BJ (cell line): ENCODE results near the gene COL19A1. TPM values are rescaled to one million over a fixed set of nuclear protein-coding genes. Genes with fewer than 3 reads are reported as not detected.

Experiments
- CTCF ChIA-PET: fragments of 350-600 bp; formaldehyde crosslinking; extraction: SDS; loops from one replicate; lab custom pipeline; 2021; ENCODE audit warnings: antibody characterized with exemption, inconsistent platforms; lab: Yijun Ruan, JAX
- POLR2A ChIA-PET: fragments of 300-600 bp; sonication (Branson Sonifier 250); formaldehyde crosslinking; extraction: SDS; loops from one replicate; lab custom pipeline; 2021; ENCODE audit warnings: antibody characterized with exemption; lab: Charles Lee
- DNase-seq: peaks from one replicate; pipeline ENCODE4 v3.0.0-alpha.2; 2011; ENCODE audit warnings: low read depth
- H3K27me3 ChIP-seq: 2 replicates; pipeline ENCODE4 v1.6.0; 2011; ENCODE audit warnings: low read length; ENCODE audit not compliant: control insufficient read depth, insufficient read depth
- H3K36me3 ChIP-seq: 2 replicates; pipeline ENCODE4 v1.5.1; 2011; ENCODE audit warnings: low read length; ENCODE audit not compliant: control insufficient read depth, insufficient read depth
- H3K4me3 ChIP-seq: 2 replicates; pipeline ENCODE4 v1.5.1; 2011; ENCODE audit warnings: low read depth, mild to moderate bottlenecking, control low read depth, low read length
- polyA plus RNA-seq: library from polyadenylated mRNA; depleted of rRNA; stranded (reverse); fragments of >200 nt; gene quantifications from 2 replicates; pipeline ENCODE4 v1.2.3, GENCODE V29; 2011
- TF ChIP-seq, protein P1 (sequence below): IDR thresholded peaks from 2 replicates; pipeline ENCODE4 v1.5.1; 2011; ENCODE audit warnings: low read depth, mild to moderate bottlenecking, control low read depth, inconsistent platforms, low read length, moderate library complexity; ENCODE audit not compliant: insufficient read depth

COL19A1 gene
- polyA plus RNA-seq, 1 experiment, result 0.11 TPM

DNA sequence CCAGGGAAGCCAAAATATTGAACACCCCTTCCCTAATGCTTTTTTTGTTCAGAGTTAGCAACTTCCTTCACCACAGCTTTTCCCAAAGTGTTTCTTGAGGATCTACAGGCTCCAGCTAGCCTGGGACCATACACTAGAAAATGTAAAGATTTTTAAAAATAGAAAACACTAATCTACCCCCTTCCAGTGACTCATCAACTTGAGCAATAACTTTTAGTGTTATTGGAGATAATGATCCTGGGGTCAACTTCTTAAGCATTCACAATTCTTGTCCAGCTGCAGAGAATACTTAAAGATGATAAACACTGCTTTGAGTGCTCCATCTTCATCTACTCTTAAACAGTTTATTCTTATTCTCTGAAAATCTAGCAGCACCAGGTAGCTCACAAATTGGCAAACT is 304.9 kb downstream of the COL19A1 start:
- no peaks in the 10 kb centered on the region; the same call in 1 of the 2 replicates for H3K27me3 ChIP-seq
- ChIA-PET CTCF (interaction anchor here (0.8 kb wide), 1 partner anchor 9 kb away, joined by 3 read pairs; no protein-coding TSS in a partner anchor), POLR2A (no interaction called here)
- no peak for DNase-seq
- TF ChIP-seq, protein P1, sequence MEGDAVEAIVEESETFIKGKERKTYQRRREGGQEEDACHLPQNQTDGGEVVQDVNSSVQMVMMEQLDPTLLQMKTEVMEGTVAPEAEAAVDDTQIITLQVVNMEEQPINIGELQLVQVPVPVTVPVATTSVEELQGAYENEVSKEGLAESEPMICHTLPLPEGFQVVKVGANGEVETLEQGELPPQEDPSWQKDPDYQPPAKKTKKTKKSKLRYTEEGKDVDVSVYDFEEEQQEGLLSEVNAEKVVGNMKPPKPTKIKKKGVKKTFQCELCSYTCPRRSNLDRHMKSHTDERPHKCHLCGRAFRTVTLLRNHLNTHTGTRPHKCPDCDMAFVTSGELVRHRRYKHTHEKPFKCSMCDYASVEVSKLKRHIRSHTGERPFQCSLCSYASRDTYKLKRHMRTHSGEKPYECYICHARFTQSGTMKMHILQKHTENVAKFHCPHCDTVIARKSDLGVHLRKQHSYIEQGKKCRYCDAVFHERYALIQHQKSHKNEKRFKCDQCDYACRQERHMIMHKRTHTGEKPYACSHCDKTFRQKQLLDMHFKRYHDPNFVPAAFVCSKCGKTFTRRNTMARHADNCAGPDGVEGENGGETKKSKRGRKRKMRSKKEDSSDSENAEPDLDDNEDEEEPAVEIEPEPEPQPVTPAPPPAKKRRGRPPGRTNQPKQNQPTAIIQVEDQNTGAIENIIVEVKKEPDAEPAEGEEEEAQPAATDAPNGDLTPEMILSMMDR, result no peak
- no peak overlapping the region for H3K4me3 ChIP-seq
- H3K36me3 ChIP-seq, result no peaks in the 10 kb centered on the region

DNA sequence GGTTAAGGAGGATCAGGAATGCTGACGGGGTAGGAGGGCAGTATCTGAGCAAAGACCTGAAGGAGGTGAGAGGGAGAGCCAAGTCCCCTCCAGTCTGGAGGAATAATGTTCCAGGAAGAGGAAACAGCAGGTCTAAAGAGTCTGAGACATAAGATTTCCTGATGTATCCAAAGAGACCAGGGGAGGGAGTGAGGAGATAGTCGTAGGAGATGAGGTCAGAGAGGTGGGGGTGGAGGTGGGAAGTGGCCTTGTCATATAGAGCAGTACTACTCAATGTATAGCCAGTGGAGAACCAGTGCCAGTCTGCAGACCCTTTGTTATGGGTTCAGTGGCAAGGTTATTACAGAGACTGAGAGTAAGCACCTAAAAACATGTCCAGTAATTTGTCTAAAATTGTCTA is 305.9 kb downstream of the COL19A1 start:
- H3K36me3 ChIP-seq, result no peaks in the 10 kb centered on the region
- DNase-seq, result no peak
- no peak overlapping the region for H3K4me3 ChIP-seq
- TF ChIP-seq, protein P1, result no peak
- POLR2A ChIA-PET, result no interaction called here
- CTCF ChIA-PET, result no interaction called here
- H3K27me3 ChIP-seq, result no peaks in the 10 kb centered on the region; the same call in 1 of the 2 replicates

DNA sequence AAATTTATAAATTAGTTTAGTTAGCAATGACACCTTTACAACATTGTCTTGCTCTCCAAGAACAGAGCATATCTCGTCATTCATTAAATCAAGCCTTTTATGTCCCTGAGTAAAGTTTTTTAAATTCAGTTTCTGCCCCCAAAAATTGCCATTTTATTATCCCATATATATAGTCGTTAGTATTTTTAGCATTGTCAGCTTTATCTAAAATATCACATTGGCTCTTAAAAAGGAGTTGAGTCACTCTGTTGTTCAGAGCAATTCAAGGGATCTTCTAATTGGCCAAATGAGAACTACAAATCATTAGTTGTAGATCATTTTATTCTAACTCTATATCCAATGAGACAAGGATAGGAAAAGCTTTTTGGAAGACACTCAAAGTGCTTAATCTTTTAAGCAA is 309.4 kb downstream of the COL19A1 start:
- POLR2A ChIA-PET, result no interaction called here
- CTCF ChIA-PET, result interaction anchor here (1.3 to 1.4 kb wide), 2 partner anchors 9 to 16 kb away, joined by 3 read pairs; no protein-coding TSS in a partner anchor

DNA sequence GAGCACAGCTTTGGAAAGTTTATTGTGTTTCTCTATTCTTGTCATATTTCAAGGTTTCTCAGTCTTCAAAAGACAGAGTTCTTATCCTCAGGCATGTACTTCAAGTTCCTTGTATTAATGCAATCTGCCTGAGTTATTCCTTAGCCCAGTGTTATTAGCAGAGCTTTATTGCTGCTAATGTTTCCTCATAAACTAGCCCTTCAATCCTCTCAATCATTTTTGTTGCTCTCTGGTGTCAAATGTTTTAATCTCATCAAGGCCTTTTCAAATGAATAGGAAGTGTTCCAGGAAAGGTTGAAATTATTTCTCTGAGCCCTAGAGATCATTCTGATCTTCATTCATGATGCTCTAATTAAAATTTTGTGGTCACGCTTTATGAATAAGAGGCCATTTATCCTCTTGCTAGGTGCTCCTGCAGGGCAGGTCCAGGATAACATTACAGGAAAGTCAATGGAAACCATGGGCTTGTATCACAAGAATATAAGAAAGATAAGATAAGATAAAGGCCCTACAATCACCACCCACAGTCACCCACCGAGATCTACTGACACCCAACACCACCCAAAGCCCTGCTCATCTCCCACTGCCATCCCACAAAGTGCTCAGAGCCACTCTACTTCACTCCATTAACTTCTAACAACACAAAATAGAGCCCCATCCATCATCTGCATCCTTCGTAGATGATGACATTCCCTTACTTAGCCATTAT is 310.6 kb downstream of the COL19A1 start:
- POLR2A ChIA-PET, result no interaction called here
- TF ChIP-seq, protein P1, result no peak

More for the DNA sequence above, 309.4 kb downstream of the COL19A1 start:
- no peak for DNase-seq
- TF ChIP-seq, protein P1, result no peak
- Histone ChIP-seq H3K36me3 (no peaks in the 10 kb centered on the region), H3K27me3 (no peaks in the 10 kb centered on the region), H3K4me3 (no peak overlapping the region)

DNA sequence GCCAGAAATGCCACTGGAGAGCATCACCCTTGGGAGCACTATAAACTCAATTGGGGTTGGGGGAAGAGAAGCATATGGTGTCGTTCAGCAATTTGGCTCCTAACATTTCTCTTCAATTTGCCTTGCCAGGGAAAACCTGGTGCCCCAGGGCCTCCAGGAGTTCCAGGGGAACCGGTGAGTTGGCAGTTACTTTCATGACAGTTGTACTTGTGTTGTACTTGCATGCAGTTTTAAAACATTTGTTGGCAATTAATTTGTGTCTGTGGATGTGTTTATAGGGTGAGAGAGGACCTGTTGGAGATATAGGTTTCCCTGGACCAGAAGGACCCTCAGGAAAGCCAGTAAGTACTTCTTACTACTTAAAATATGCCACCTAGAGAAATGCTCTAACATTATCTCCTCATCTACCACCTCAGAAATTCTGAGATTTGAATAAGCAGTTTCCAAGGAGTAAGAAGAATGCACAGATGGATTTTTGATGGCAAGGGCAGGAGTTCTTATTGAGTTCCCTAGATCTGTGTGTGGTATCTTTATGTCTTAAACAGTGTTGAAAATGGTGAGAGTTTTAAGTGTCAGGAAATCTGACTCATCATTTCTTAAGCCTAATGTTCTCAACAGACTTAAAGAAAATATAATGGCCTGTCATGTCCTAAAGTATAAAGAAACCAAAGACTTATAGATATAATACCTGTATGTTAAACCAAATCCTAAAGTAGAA is 314.0 kb downstream of the COL19A1 start:
- ChIA-PET POLR2A (no interaction called here), CTCF (interaction anchor here (0.6 kb wide), 1 partner anchor 713 kb away, joined by 4 read pairs; no protein-coding TSS in a partner anchor)
- no peak for DNase-seq
- no peaks in the 10 kb centered on the region for H3K36me3 ChIP-seq
- TF ChIP-seq, protein P1, result no peak
- no peaks in the 10 kb centered on the region for H3K27me3 ChIP-seq
- no peak overlapping the region for H3K4me3 ChIP-seq

More for the DNA sequence above, 310.6 kb downstream of the COL19A1 start:
- no peak for DNase-seq
- no peak overlapping the region for H3K4me3 ChIP-seq
- CTCF ChIA-PET, result no interaction called here
- no peaks in the 10 kb centered on the region for H3K27me3 ChIP-seq
- H3K36me3 ChIP-seq, result no peaks in the 10 kb centered on the region
